H9 (cell line): Measurements from ENCODE around the gene PRSS16. TPM values are rescaled to one million over a fixed set of nuclear protein-coding genes. Genes with fewer than 3 reads are reported as not detected.

Experiments
- DNase-seq: peaks from one replicate; pipeline ENCODE4 v3.0.0-alpha.2; 2017
- H2AFZ ChIP-seq: one replicate; pipeline ENCODE4 v1.6.1; 2013; ENCODE audit warnings: mild to moderate bottlenecking, low read length, control low read depth, moderate library complexity
- H2AK5ac ChIP-seq: 2 replicates; pipeline ENCODE4 v1.6.1; 2013; ENCODE audit warnings: low read length, control low read depth, mixed read lengths; ENCODE audit not compliant: insufficient read length
- H2BK120ac ChIP-seq: one replicate; pipeline ENCODE4 v1.6.1; 2013; ENCODE audit warnings: low read depth, mild to moderate bottlenecking, low read length, control low read depth, inconsistent platforms; ENCODE audit not compliant: poor library complexity, severe bottlenecking
- H2BK12ac ChIP-seq: 2 replicates; pipeline ENCODE4 v1.6.1; 2013; ENCODE audit warnings: low read length, control low read depth, mixed read lengths, low read depth; ENCODE audit not compliant: insufficient read length
- H2BK15ac ChIP-seq: 2 replicates; pipeline ENCODE4 v1.6.1; 2013; ENCODE audit warnings: low read depth, low read length, control low read depth
- H2BK20ac ChIP-seq: one replicate; pipeline ENCODE4 v1.6.1; 2013; ENCODE audit warnings: low read depth, mild to moderate bottlenecking, low read length, control low read depth, inconsistent platforms; ENCODE audit not compliant: poor library complexity, severe bottlenecking
- H2BK5ac ChIP-seq: 2 replicates; pipeline ENCODE4 v1.6.1; 2013; ENCODE audit warnings: low read length, control low read depth, mixed read lengths; ENCODE audit not compliant: insufficient read length
- H3K14ac ChIP-seq: 2 replicates; pipeline ENCODE4 v1.6.1; 2013; ENCODE audit warnings: low read length, control low read depth; ENCODE audit not compliant: insufficient read depth
- H3K18ac ChIP-seq: 2 replicates; pipeline ENCODE4 v1.6.1; 2013; ENCODE audit warnings: low read depth, mild to moderate bottlenecking, mixed read lengths, low read length, control low read depth; ENCODE audit not compliant: insufficient read length
- H3K23ac ChIP-seq: 2 replicates; pipeline ENCODE4 v1.6.1; 2013; ENCODE audit warnings: low read length, control low read depth, mixed read lengths, low read depth; ENCODE audit not compliant: insufficient read length
- H3K23me2 ChIP-seq: 2 replicates; pipeline ENCODE4 v1.6.1; 2013; ENCODE audit warnings: low read depth, mild to moderate bottlenecking, mixed read lengths, low read length, control low read depth; ENCODE audit not compliant: insufficient read length, poor library complexity, severe bottlenecking
- H3K27ac ChIP-seq: 2 replicates; pipeline ENCODE4 v1.5.1; 2013; ENCODE audit warnings: low read length, control low read depth, mixed read lengths, low read depth; ENCODE audit not compliant: insufficient read length
- H3K27me3 ChIP-seq: 2 replicates; pipeline ENCODE4 v1.6.1; 2013; ENCODE audit warnings: low read length, control low read depth, inconsistent platforms; ENCODE audit not compliant: insufficient read depth
- H3K4ac ChIP-seq: 2 replicates; pipeline ENCODE4 v1.6.1; 2013; ENCODE audit warnings: low read depth, mild to moderate bottlenecking, control low read depth, inconsistent platforms, low read length, moderate library complexity
- H3K4me1 ChIP-seq: 2 replicates; pipeline ENCODE4 v1.6.1; 2013; ENCODE audit warnings: low read length, control low read depth, inconsistent platforms; ENCODE audit not compliant: insufficient read depth
- H3K4me2 ChIP-seq: 2 replicates; pipeline ENCODE4 v1.6.1; 2013; ENCODE audit warnings: low read length, control low read depth, mixed read lengths; ENCODE audit not compliant: insufficient read length, insufficient read depth
- H3K56ac ChIP-seq: 2 replicates; pipeline ENCODE4 v1.6.1; 2013; ENCODE audit warnings: low read depth, mild to moderate bottlenecking, mixed read lengths, low read length, control low read depth; ENCODE audit not compliant: insufficient read length
- H3K79me1 ChIP-seq: 2 replicates; pipeline ENCODE4 v1.6.1; 2013; ENCODE audit warnings: low read depth, mild to moderate bottlenecking, moderate library complexity, low read length, control low read depth, inconsistent platforms; ENCODE audit not compliant: insufficient read depth, poor library complexity, severe bottlenecking
- H3K79me2 ChIP-seq: 2 replicates; pipeline ENCODE4 v1.6.1; 2013; ENCODE audit warnings: low read length, control low read depth, inconsistent platforms; ENCODE audit not compliant: insufficient read depth
- H3K9ac ChIP-seq: 2 replicates; pipeline ENCODE4 v1.6.1; 2013; ENCODE audit warnings: low read length, control low read depth, mixed read lengths; ENCODE audit not compliant: insufficient read length; ENCODE audit errors: extremely low read depth
- H3K9me3 ChIP-seq: one replicate; pipeline ENCODE4 v1.6.1; 2013; ENCODE audit warnings: low read depth, low read length, inconsistent platforms; ENCODE audit not compliant: control insufficient read depth
- H3T11ph ChIP-seq: one replicate; pipeline ENCODE4 v1.6.1; 2013; ENCODE audit warnings: mild to moderate bottlenecking, low read length, control low read depth, inconsistent platforms
- H4K20me1 ChIP-seq: one replicate; pipeline ENCODE4 v1.6.1; 2013; ENCODE audit not compliant: control insufficient read depth, insufficient read length, insufficient read depth
- H4K5ac ChIP-seq: 2 replicates; pipeline ENCODE4 v1.6.1; 2013; ENCODE audit warnings: low read depth, mild to moderate bottlenecking, mixed read lengths, low read length, control low read depth; ENCODE audit not compliant: insufficient read length
- H4K8ac ChIP-seq: replicated peaks from 2 replicates; pipeline ENCODE4 v1.6.1; 2013; ENCODE audit warnings: low read length, control low read depth, mixed read lengths, low read depth; ENCODE audit not compliant: insufficient read length
- H4K91ac ChIP-seq: 2 replicates; pipeline ENCODE4 v1.6.1; 2013; ENCODE audit warnings: low read depth, mild to moderate bottlenecking, moderate library complexity, mixed read lengths, low read length, control low read depth; ENCODE audit not compliant: insufficient read length
- H3K27ac Mint-ChIP-seq, 3 experiments: 2 replicates in 2 of 3; 3 replicates in 1 of 3; pipeline ENCODE4 v1.8.0; 2020 to 2021; ENCODE audit warnings: mixed read lengths in 3 of 3, mild to moderate bottlenecking in 1 of 3, moderate library complexity in 1 of 3
- H3K27me3 Mint-ChIP-seq: 2 replicates; pipeline ENCODE4 v1.8.0; 2021; ENCODE audit warnings: low read depth, mild to moderate bottlenecking, moderate library complexity, mixed read lengths
- H3K36me3 Mint-ChIP-seq, 3 experiments: 2 replicates in 2 of 3; 3 replicates in 1 of 3; pipeline ENCODE4 v1.8.0; 2020 to 2021; ENCODE audit warnings: low read depth in 3 of 3, mixed read lengths in 3 of 3; ENCODE audit not compliant: insufficient read depth in 1 of 3
- H3K4me1 Mint-ChIP-seq, 2 experiments: 2 replicates each; pipeline ENCODE4 v1.8.0; 2020; ENCODE audit warnings: mixed read lengths in 2 of 2
- H3K4me3 Mint-ChIP-seq, 2 experiments: 2 replicates in 1 of 2; 3 replicates in 1 of 2; pipeline ENCODE4 v1.8.0; 2020 to 2021; ENCODE audit warnings: mild to moderate bottlenecking in 2 of 2, mixed read lengths in 2 of 2, moderate library complexity in 1 of 2
- H3K9me3 Mint-ChIP-seq, 2 experiments: 2 replicates in 1 of 2; 3 replicates in 1 of 2; pipeline ENCODE4 v1.8.0; 2020; ENCODE audit warnings: mild to moderate bottlenecking in 2 of 2, mixed read lengths in 2 of 2, moderate library complexity in 1 of 2
- WGBS: extraction: QIAGEN DNeasy Blood & Tissue Kit; methylation state at CpG from one replicate; pipeline ENCODE4 v1.1.7; 2013; ENCODE audit warnings: missing lambda C conversion rate, low lambda C conversion rate, mixed read lengths; ENCODE audit not compliant: insufficient read length; ENCODE audit errors: extremely low coverage; 5-methylcytosine and 5-hydroxymethylcytosine counted together
- total RNA-seq: library from RNA; stranded (reverse); gene quantifications from 2 replicates; pipeline ENCODE4 v1.2.1, GENCODE V29; 2021
- TF ChIP-seq, protein P1 (sequence below): fragments of 200-600 bp; sonication (generic); conservative IDR thresholded peaks from 3 replicates; pipeline ENCODE4 v1.8.0; 2021; ENCODE audit warnings: antibody characterized with exemption, mild to moderate bottlenecking

PRSS16 gene
- total RNA-seq, 1 experiment from 2014 or later = 14.8 TPM

DNA sequence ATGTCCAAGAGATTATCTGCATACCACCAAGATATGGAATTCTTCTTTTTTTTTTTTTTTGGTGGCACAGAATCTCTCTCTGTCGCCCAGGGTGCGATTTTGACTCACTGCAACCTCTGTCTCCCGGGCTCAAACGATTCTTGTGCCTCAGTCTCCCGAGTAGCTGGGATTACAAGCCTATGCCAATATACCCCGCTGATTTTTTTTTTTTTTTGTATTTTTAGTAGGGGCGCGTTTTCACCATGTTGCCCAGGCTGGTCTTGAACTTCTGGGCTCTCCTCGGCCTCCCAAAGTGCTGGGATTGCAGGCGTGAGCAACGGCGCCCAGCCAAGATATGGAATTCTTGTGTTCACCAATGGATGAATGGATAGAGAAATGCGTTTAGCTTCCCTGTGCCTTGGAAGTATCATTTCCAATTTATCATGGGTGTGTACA is 33.6 kb downstream of the PRSS16 start:
- no peak overlapping the region for H3K4ac ChIP-seq
- no peak for DNase-seq
- peaks cover 30% of the 10 kb centered on the region for H3K27me3 Mint-ChIP-seq
- no peak overlapping the region for H3K56ac ChIP-seq
- H3K27ac ChIP-seq = no peak overlapping the region
- peak overlapping the region; percentile 89 for H3K4me2 ChIP-seq
- TF ChIP-seq, protein P1, sequence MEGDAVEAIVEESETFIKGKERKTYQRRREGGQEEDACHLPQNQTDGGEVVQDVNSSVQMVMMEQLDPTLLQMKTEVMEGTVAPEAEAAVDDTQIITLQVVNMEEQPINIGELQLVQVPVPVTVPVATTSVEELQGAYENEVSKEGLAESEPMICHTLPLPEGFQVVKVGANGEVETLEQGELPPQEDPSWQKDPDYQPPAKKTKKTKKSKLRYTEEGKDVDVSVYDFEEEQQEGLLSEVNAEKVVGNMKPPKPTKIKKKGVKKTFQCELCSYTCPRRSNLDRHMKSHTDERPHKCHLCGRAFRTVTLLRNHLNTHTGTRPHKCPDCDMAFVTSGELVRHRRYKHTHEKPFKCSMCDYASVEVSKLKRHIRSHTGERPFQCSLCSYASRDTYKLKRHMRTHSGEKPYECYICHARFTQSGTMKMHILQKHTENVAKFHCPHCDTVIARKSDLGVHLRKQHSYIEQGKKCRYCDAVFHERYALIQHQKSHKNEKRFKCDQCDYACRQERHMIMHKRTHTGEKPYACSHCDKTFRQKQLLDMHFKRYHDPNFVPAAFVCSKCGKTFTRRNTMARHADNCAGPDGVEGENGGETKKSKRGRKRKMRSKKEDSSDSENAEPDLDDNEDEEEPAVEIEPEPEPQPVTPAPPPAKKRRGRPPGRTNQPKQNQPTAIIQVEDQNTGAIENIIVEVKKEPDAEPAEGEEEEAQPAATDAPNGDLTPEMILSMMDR = no peak
- H4K5ac ChIP-seq = no peak overlapping the region
- H3K14ac ChIP-seq = no peak overlapping the region
- no peaks in the 10 kb centered on the region for H3K79me2 ChIP-seq
- no peak overlapping the region for H2BK120ac ChIP-seq
- no peaks in the 10 kb centered on the region for H3K9me3 ChIP-seq
- no peak overlapping the region for H3K9ac ChIP-seq
- H2BK15ac ChIP-seq = no peak overlapping the region
- no peak overlapping the region for H3K23ac ChIP-seq
- H3K36me3 Mint-ChIP-seq = no peaks in the 10 kb centered on the region
- H2AK5ac ChIP-seq = no peak overlapping the region
- peaks cover 0 to 3% of the 10 kb centered on the region in 2 experiments; a peak in 2 of 4 replicates for H3K4me1 Mint-ChIP-seq
- H2BK5ac ChIP-seq = no peak overlapping the region
- no peak overlapping the region for H3K18ac ChIP-seq
- H3K79me1 ChIP-seq = no peaks in the 10 kb centered on the region
- H2BK20ac ChIP-seq = no peak overlapping the region
- peaks cover 0 to 3% of the 10 kb centered on the region in 2 experiments; a peak in 1 of 5 replicates for H3K9me3 Mint-ChIP-seq
- no peak overlapping the region for H4K91ac ChIP-seq
- no peaks in the 10 kb centered on the region for H3K4me1 ChIP-seq
- H4K8ac ChIP-seq = no peak overlapping the region
- no peak overlapping the region for H3K27ac Mint-ChIP-seq
- peaks cover 2% of the 10 kb centered on the region; the same call in 1 of the 2 replicates for H3K27me3 ChIP-seq
- WGBS = no CpG with 5 or more reads among the region's 13 CpGs
- peaks cover 6% of the 10 kb centered on the region for H3K23me2 ChIP-seq
- no peak overlapping the region for H2BK12ac ChIP-seq
- H3K4me3 Mint-ChIP-seq = peak overlapping the region; percentile 92 to 93
- H4K20me1 ChIP-seq = no peaks in the 10 kb centered on the region
- H2AFZ ChIP-seq = no peak overlapping the region
- no peak overlapping the region for H3T11ph ChIP-seq
